GM10248 (cell line): ENCODE data around the gene ETFDH.

Experiments used
- CTCF ChIA-PET: fragments of 300-600 bp; sonication (Branson Sonifier 250); formaldehyde crosslinking; extraction: SDS; loops from one replicate; lab custom pipeline; 2021; ENCODE audit warnings: antibody characterized with exemption; lab: Yijun Ruan, JAX
- POLR2A ChIA-PET: fragments of 350-650 bp; sonication (Branson Sonifier 250); formaldehyde crosslinking; extraction: SDS; loops from one replicate; lab custom pipeline; 2020; ENCODE audit warnings: antibody characterized with exemption; lab: Yijun Ruan, JAX
- DNase-seq: peaks from one replicate; pipeline ENCODE4 v3.0.0; 2012; ENCODE audit errors: extremely low spot score
- TF ChIP-seq, protein P1 (sequence below): IDR thresholded peaks from 2 replicates; pipeline ENCODE4 v1.5.1; 2012; ENCODE audit warnings: mild to moderate bottlenecking, low read depth; ENCODE audit errors: extremely low read depth, missing control alignments, control extremely low read depth

Gene ETFDH

DNA sequence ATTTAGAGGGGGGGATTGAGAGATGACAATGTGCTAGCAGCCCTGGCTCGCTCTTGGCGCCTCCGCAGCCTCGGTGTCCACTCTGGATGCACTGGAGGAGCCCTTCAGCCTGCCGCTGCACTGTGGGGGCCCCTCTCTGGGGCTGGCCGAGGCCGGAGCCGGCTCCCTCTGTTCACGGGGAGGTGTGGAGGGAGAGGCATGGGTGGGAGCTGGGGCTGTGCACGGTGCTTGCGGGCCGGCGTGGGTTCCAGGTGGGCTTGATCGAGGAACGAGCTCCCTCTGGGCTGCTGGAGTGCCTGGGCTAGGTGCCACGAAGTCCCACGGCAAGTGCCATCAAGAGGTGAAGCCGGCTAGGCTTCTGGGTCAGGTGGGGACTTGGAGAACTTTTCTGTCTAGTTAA, 7.3 kb upstream of the ETFDH start:
- TF ChIP-seq, protein P1, sequence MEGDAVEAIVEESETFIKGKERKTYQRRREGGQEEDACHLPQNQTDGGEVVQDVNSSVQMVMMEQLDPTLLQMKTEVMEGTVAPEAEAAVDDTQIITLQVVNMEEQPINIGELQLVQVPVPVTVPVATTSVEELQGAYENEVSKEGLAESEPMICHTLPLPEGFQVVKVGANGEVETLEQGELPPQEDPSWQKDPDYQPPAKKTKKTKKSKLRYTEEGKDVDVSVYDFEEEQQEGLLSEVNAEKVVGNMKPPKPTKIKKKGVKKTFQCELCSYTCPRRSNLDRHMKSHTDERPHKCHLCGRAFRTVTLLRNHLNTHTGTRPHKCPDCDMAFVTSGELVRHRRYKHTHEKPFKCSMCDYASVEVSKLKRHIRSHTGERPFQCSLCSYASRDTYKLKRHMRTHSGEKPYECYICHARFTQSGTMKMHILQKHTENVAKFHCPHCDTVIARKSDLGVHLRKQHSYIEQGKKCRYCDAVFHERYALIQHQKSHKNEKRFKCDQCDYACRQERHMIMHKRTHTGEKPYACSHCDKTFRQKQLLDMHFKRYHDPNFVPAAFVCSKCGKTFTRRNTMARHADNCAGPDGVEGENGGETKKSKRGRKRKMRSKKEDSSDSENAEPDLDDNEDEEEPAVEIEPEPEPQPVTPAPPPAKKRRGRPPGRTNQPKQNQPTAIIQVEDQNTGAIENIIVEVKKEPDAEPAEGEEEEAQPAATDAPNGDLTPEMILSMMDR: no peak
- ChIA-PET CTCF (interaction anchor here (1.1 kb wide), 1 partner anchor 9 kb away, joined by 3 read pairs; no protein-coding TSS in a partner anchor), POLR2A (no interaction called here)
- DNase-seq: no peak

DNA sequence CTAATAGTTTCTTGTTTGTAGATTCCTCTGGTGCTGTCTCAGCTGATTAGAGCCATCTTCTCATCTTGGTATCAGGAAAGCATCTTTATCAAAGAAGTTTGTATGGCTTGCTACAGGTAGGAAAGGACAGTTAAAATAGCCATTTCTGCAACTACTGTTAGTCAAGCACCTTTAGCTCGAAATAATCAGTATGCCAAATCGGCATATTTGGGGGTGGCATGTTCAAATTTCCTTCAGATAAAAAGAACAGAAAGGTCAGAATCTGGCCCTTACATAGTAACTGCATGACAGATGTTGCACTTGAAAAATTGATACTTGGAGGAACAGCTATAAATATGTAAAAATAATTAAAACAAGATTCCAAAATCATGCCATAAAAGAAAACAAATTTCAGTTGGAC, 5.2 kb upstream of the ETFDH start:
- ChIA-PET POLR2A (no interaction called here), CTCF (interaction anchor here (0.7 to 1.8 kb wide), 7 partner anchors 10 to 669 kb away, joined by 3 to 4 read pairs (median 3); no protein-coding TSS in a partner anchor)
- no peak for DNase-seq
- TF ChIP-seq, protein P1: no peak

DNA sequence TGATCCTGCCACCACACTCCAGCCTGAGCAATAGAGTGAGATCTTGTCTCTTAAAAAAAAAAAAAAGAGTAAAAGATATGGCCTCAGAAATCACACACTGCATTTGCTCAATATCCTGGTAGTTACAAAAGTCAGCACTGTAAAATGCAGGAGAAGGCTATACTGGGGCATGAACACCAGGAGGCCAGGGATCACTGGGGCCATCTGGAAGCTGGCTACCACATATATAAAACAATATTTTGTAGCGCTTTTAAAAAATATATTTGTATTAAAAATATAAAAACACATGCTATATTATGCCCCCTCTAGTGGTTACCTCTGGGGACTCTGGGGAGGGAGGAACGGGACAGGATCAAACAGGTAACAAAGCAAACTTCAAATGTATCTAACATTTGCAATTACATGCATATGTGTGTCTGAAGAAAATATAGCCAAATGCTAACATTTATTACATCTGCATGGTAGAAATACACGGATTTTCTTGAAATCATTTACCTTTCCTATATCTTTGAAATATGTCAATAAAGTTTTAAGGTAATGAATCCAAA, 4.4 kb upstream of the ETFDH start:
- CTCF ChIA-PET: interaction anchor here (0.7 to 1.3 kb wide), 6 partner anchors 13 to 669 kb away, joined by 3 read pairs; no protein-coding TSS in a partner anchor
- POLR2A ChIA-PET: no interaction called here
- DNase-seq: peak; percentile 15
- TF ChIP-seq, protein P1: peak; percentile 43

DNA sequence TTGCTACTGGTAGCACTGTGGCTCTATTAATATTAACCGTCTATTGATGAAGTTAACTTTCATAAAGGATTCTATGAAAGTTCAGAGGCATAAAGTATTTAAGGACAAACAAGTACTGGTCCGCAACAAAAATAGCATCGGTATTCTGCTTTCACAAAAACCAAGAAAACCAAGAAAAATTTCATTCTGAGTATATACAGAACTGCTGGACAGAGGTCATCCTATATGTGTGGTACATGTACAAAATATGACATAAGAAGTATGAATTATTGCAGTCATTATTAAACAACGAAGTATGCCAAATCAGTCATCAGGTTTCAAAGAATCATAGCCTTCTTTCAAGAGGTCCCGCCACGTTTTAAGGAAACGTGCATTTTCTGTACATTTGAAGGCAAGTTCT, 2.8 kb upstream of the ETFDH start:
- ChIA-PET CTCF (interaction anchor here (1.1 to 1.5 kb wide), 3 partner anchors 8 to 173 kb away, joined by 4 to 7 read pairs (median 4); no protein-coding TSS in a partner anchor), POLR2A (no interaction called here)
- no peak for DNase-seq
- TF ChIP-seq, protein P1: no peak

DNA sequence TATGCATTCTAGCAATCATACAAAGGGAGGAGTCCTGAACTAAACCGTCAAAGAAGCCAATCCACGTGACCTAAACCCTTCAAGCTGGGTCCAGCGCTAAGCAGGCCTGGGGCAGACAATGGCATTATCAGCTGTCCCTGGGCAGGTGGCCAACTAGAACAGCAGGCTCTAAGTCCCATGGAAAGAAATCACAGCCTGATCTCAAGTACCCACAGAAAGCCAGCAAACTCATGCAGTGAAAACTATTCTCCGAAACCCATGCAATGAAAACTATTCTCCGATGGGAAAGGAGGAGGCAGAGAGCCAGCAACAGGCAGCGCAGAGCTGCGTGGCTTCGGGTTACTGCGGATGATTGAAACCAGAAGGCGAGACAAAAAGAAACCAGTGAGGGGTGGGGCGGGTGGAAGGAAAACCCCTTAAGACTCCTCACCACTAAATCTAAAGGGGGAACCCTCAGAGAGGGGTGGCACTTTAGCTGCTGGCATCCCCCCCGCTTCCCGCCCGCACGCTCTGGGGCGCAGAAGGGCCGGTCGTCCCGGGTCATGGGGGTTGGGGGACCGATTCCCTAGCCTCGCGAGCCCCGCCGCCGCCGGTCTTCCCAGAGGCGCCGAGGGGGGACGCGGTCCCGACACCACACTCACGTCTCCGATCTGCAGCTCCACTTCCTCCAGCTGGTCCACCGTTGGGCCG, 976 bp upstream of the ETFDH start:
- POLR2A ChIA-PET: interaction anchor here (0.5 kb wide), 1 partner anchor 223 kb away, joined by 6 read pairs; no protein-coding TSS in a partner anchor
- TF ChIP-seq, protein P1: no peak
- CTCF ChIA-PET: interaction anchor here (1.2 to 1.5 kb wide), 2 partner anchors 175 to 416 kb away, joined by 3 to 4 read pairs; no protein-coding TSS in a partner anchor
- peak; percentile 63 for DNase-seq

DNA sequence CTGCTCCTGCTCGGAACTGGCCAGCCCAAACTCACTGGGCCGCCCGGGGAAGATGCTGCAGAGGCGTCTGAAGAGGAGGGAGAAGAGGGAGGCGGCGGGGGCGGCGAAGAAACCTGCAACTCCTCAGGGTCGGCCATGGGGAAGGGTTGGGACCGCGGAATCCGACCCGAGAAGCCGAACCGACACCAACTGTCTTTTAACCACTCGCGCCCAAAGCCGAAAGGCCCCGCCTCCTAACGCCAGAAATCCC, 506 bp upstream of the ETFDH start, which contains the start of gene C4orf46:
Gene C4orf46 (minus strand): TSS at position 223 of the 250 bp plus-strand sequence. CDS start 86 bp downstream, at position 137.
- TF ChIP-seq, protein P1: no peak
- ChIA-PET CTCF (interaction anchor here (1.2 kb wide), 1 partner anchor 417 kb away, joined by 3 read pairs; no protein-coding TSS in a partner anchor), POLR2A (no interaction called here)
- no peak for DNase-seq
